Hepatocyte (in vitro differentiated cells): Measurements from ENCODE around the gene COPZ2. TPM values are rescaled to one million over a fixed set of nuclear protein-coding genes. Genes with fewer than 3 reads are reported as not detected.

Experiments used
- DNase-seq: peaks from one replicate; pipeline ENCODE4 v3.0.0-alpha.2; 2016; ENCODE audit warnings: low spot score
- H2AFZ ChIP-seq: fragments of 200-600 bp; sonication (generic); 2 replicates; pipeline ENCODE4 v1.6.0; 2016; ENCODE audit warnings: antibody characterized with exemption, mild to moderate bottlenecking
- H3K27ac ChIP-seq: fragments of 200-600 bp; sonication (generic); 2 replicates; pipeline ENCODE4 v1.5.1; 2016; ENCODE audit warnings: mild to moderate bottlenecking
- H3K27me3 ChIP-seq: fragments of 200-600 bp; sonication (generic); 2 replicates; pipeline ENCODE4 v1.6.1; 2016
- H3K36me3 ChIP-seq: fragments of 200-600 bp; sonication (generic); replicated peaks from 2 replicates; pipeline ENCODE4 v1.5.1; 2016; ENCODE audit warnings: low read depth; ENCODE audit not compliant: insufficient read depth
- H3K4me1 ChIP-seq: fragments of 200-600 bp; sonication (generic); 2 replicates; pipeline ENCODE4 v1.5.1; 2016; ENCODE audit warnings: mild to moderate bottlenecking, moderate library complexity; ENCODE audit not compliant: insufficient read depth
- H3K4me2 ChIP-seq: fragments of 200-600 bp; sonication (generic); 2 replicates; pipeline ENCODE4 v1.6.0; 2016
- H3K4me3 ChIP-seq: fragments of 200-600 bp; sonication (generic); 2 replicates; pipeline ENCODE4 v1.5.1; 2016; ENCODE audit warnings: mild to moderate bottlenecking
- H3K79me2 ChIP-seq: fragments of 200-600 bp; sonication (generic); 2 replicates; pipeline ENCODE4 v1.6.0; 2017; ENCODE audit warnings: mild to moderate bottlenecking
- H3K9me2 ChIP-seq: fragments of 200-600 bp; sonication (generic); replicated peaks from 2 replicates; pipeline ENCODE4 v1.6.0; 2017; ENCODE audit warnings: mild to moderate bottlenecking; ENCODE audit not compliant: insufficient read depth
- H3K9me3 ChIP-seq: fragments of 200-600 bp; sonication (generic); 2 replicates; pipeline ENCODE4 v1.5.1; 2016; ENCODE audit warnings: low read depth, mild to moderate bottlenecking
- H4K20me1 ChIP-seq: fragments of 200-600 bp; sonication (generic); 2 replicates; pipeline ENCODE4 v1.6.0; 2016; ENCODE audit warnings: mild to moderate bottlenecking; ENCODE audit not compliant: insufficient read depth, poor library complexity, severe bottlenecking
- EZH2 ChIP-seq: fragments of 200-600 bp; sonication (generic); IDR thresholded peaks from 2 replicates; pipeline ENCODE4 v1.6.1; 2016; ENCODE audit warnings: antibody characterized with exemption, mild to moderate bottlenecking, borderline replicate concordance
- EZH2phosphoT487 ChIP-seq: fragments of 200-600 bp; sonication (generic); IDR thresholded peaks from one replicate; pipeline ENCODE4 v1.6.1; 2018; ENCODE audit warnings: antibody characterized with exemption, mild to moderate bottlenecking, low read depth, moderate library complexity; ENCODE audit not compliant: unreplicated experiment, severe bottlenecking
- WGBS: methylation state at CpG from one replicate; pipeline ENCODE4 v1.1.6; 2016; ENCODE audit warnings: low lambda C conversion rate; ENCODE audit errors: missing lambda C conversion rate; 5-methylcytosine and 5-hydroxymethylcytosine counted together
- polyA plus RNA-seq: library from polyadenylated mRNA; unstranded; fragments of >200 nt; fragmentation: Nextera tagmentation; extraction: Ambion mirVana; gene quantifications from 2 replicates; pipeline ENCODE4 v1.2.1, GENCODE V29; 2016
- total RNA-seq: library from RNA; depleted of rRNA; stranded (reverse); fragments of >200 nt; gene quantifications from 2 replicates; pipeline ENCODE4 v1.2.3, GENCODE V29; 2014
- TF ChIP-seq, protein P1 (sequence below): fragments of 200-600 bp; sonication (generic); IDR thresholded peaks from 2 replicates; pipeline ENCODE4 v1.5.1; 2016; ENCODE audit warnings: antibody characterized with exemption, mild to moderate bottlenecking; ENCODE audit not compliant: poor library complexity

COPZ2 gene
- total and polyA plus RNA-seq, 2 experiments from 2014 or later = 36.0 to 139 TPM

DNA sequence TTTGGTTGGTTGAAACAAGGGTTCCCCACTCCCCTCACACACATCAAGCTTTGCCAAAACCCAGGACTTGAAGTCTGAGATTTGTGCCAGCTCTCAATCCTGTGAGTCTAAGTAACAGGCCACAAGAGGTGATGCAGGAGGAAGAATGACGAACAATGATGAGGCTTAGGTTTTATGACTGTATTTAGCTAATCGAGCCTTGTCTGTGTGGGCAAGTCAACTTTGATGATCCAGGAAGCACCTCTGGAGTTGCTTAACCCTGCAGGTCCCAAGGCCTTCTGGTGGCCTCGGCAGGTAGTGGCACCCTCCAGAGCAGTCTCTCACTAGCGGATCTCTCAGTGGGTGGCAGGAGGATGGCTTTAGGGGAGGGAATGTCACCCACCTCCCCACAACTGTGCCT lies 38.0 kb downstream of the COPZ2 start:
- Histone ChIP-seq H2AFZ (no peak overlapping the region), H3K4me2 (no peak overlapping the region), H3K4me3 (no peak overlapping the region), H3K27me3 (no peaks in the 10 kb centered on the region), H4K20me1 (no peaks in the 10 kb centered on the region), H3K36me3 (no peaks in the 10 kb centered on the region), H3K4me1 (peaks cover 15% of the 10 kb centered on the region), H3K9me2 (no peaks in the 10 kb centered on the region), H3K27ac (no peak overlapping the region), H3K79me2 (no peaks in the 10 kb centered on the region), H3K9me3 (no peaks in the 10 kb centered on the region)
- TF ChIP-seq EZH2 (no peak), EZH2phosphoT487 (no peak)
- TF ChIP-seq, protein P1, sequence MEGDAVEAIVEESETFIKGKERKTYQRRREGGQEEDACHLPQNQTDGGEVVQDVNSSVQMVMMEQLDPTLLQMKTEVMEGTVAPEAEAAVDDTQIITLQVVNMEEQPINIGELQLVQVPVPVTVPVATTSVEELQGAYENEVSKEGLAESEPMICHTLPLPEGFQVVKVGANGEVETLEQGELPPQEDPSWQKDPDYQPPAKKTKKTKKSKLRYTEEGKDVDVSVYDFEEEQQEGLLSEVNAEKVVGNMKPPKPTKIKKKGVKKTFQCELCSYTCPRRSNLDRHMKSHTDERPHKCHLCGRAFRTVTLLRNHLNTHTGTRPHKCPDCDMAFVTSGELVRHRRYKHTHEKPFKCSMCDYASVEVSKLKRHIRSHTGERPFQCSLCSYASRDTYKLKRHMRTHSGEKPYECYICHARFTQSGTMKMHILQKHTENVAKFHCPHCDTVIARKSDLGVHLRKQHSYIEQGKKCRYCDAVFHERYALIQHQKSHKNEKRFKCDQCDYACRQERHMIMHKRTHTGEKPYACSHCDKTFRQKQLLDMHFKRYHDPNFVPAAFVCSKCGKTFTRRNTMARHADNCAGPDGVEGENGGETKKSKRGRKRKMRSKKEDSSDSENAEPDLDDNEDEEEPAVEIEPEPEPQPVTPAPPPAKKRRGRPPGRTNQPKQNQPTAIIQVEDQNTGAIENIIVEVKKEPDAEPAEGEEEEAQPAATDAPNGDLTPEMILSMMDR = no peak
- DNase-seq = no peak
- WGBS = 28% methylated on average over 4 of the region's 4 CpGs

DNA sequence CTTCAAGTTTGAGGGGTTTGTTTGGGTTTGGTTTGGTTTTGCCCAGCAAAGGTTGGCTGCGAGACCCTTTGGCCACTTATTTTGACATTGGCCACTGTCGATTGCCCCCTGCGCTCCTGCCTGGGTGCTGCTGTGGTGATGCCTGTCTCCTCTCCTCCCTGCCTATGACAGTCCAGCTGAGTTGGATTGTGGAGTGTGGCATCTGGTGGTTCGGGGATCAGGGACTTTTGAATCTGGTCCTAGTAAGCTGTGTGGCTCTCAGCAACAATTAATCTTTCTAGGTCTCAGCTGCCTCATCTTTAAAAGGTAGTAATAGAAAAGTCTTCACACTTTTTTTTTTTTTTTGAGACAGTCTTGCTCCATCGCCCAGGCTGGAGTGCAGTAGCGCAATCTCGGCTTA lies 39.6 kb downstream of the COPZ2 start:
- no peak for TF ChIP-seq EZH2phosphoT487
- TF ChIP-seq, protein P1 = no peak
- TF ChIP-seq EZH2 = no peak
- H4K20me1 ChIP-seq = no peaks in the 10 kb centered on the region
- 96% methylated on average over 7 of the region's 7 CpGs for WGBS

GRCh38 chr17:47997586-47997985 lies 40.0 kb downstream of the COPZ2 start:
- Histone ChIP-seq H3K9me3 (no peaks in the 10 kb centered on the region), H3K4me2 (no peak overlapping the region), H3K79me2 (no peaks in the 10 kb centered on the region), H3K36me3 (no peaks in the 10 kb centered on the region), H3K9me2 (no peaks in the 10 kb centered on the region), H4K20me1 (no peaks in the 10 kb centered on the region), H3K4me1 (no peaks in the 10 kb centered on the region), H3K27me3 (no peaks in the 10 kb centered on the region), H2AFZ (no peak overlapping the region), H3K27ac (no peak overlapping the region), H3K4me3 (no peak overlapping the region)
- 95% methylated on average over 7 of the region's 7 CpGs for WGBS
- DNase-seq = no peak
- TF ChIP-seq, protein P1 = no peak
- TF ChIP-seq EZH2phosphoT487 (no peak), EZH2 (no peak)

More for the DNA sequence above, 39.6 kb downstream of the COPZ2 start:
- Histone ChIP-seq H3K79me2 (no peaks in the 10 kb centered on the region), H3K36me3 (no peaks in the 10 kb centered on the region), H3K4me2 (no peak overlapping the region), H3K9me3 (no peaks in the 10 kb centered on the region), H3K27ac (no peak overlapping the region), H2AFZ (no peak overlapping the region), H3K4me3 (no peak overlapping the region), H3K27me3 (no peaks in the 10 kb centered on the region), H3K4me1 (peaks cover 4% of the 10 kb centered on the region), H3K9me2 (no peaks in the 10 kb centered on the region)
- DNase-seq = no peak

GRCh38 chr17:47996201-47996600 lies 41.4 kb downstream of the COPZ2 start:
- no peaks in the 10 kb centered on the region for H3K36me3 ChIP-seq
- H3K27me3 ChIP-seq = no peaks in the 10 kb centered on the region
- H3K4me2 ChIP-seq = no peak overlapping the region
- H3K4me1 ChIP-seq = no peaks in the 10 kb centered on the region
- H4K20me1 ChIP-seq = no peaks in the 10 kb centered on the region
- TF ChIP-seq, protein P1 = no peak
- TF ChIP-seq EZH2 (no peak), EZH2phosphoT487 (no peak)
- H3K79me2 ChIP-seq = no peaks in the 10 kb centered on the region
- H3K27ac ChIP-seq = no peak overlapping the region
- H3K9me3 ChIP-seq = no peaks in the 10 kb centered on the region
- H3K4me3 ChIP-seq = no peak overlapping the region
- WGBS = 67% methylated on average over 9 of the region's 9 CpGs
- no peak for DNase-seq
- no peaks in the 10 kb centered on the region for H3K9me2 ChIP-seq
- H2AFZ ChIP-seq = no peak overlapping the region
